22Rv1 (cell line): ENCODE measurements around the gene COX20.

Experiments used
- ZFX ChIP-seq: fragments of 450-650 bp; IDR thresholded peaks from 2 replicates; pipeline ENCODE4 v1.6.1; 2017; ENCODE audit warnings: antibody characterized with exemption, borderline replicate concordance
- TF ChIP-seq, protein P1 (sequence below): fragments of 450-650 bp; IDR thresholded peaks from 2 replicates; pipeline ENCODE4 v1.5.1; 2017; ENCODE audit warnings: mild to moderate bottlenecking

DNA sequence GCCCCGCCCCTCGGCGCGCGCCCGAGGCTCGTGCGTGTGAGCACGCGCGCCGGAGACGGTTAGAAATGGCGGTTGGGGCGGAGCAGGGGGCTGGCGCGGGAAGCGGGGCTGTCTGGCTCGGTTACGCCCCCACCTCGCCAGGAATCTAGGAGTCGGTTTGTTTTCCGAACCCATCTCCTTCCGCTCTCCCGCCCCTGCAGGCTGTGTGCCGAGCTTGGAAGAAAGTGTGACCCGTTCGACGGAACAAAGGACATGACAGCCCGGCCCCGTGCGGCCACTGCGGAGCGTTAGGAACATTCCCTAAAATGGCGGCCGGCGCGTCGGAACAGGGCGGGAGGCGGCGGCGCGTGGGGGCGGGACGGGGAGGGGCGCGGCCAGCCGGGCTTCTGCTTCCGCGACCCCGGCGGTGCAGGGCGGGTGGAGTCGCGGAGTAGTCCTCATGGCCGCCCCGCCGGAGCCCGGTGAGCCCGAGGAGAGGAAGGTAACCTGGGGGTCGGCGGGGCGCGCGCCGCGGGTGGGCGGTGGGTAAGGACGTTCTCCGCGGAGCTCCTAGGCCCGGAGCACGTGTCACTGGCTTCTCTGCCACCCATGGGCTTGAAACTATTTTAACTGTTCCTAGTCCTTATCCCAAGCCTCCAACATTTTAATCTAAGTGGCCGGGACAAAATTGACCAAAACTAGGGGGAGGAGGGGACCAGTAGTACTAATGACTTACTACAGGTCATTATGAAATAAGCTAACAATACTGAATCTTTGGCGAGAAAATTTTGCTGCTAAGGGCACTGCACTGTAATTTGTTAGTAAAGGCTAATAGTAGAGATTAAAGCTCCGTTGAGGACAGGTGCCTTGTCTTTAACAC, at the start of gene COX20:
- TF ChIP-seq, protein P1, sequence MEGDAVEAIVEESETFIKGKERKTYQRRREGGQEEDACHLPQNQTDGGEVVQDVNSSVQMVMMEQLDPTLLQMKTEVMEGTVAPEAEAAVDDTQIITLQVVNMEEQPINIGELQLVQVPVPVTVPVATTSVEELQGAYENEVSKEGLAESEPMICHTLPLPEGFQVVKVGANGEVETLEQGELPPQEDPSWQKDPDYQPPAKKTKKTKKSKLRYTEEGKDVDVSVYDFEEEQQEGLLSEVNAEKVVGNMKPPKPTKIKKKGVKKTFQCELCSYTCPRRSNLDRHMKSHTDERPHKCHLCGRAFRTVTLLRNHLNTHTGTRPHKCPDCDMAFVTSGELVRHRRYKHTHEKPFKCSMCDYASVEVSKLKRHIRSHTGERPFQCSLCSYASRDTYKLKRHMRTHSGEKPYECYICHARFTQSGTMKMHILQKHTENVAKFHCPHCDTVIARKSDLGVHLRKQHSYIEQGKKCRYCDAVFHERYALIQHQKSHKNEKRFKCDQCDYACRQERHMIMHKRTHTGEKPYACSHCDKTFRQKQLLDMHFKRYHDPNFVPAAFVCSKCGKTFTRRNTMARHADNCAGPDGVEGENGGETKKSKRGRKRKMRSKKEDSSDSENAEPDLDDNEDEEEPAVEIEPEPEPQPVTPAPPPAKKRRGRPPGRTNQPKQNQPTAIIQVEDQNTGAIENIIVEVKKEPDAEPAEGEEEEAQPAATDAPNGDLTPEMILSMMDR, result no peak
- TF ChIP-seq ZFX, result no peak
